ENCODE measurements around the gene SNX18.

- TF ChIP-seq EZH2 (IDR thresholded peaks at IDR 0.05): no peak
- no peak for TF ChIP-seq POLR2AphosphoS5 (IDR thresholded peaks at IDR 0.05; ENCODE audit: low read depth, low read length)
- no peak for TF ChIP-seq ZNF274 (IDR thresholded peaks at IDR 0.05; ENCODE audit: low read depth, low read length)
- TF ChIP-seq ZFX (IDR thresholded peaks at IDR 0.05): no peak
- TF ChIP-seq CTCF (IDR thresholded peaks at IDR 0.05 in 2 of 3, conservative IDR thresholded peaks at IDR 0.05 in 1 of 3; ENCODE audit: borderline replicate concordance in 1 of 3, insufficient read depth in 1 of 3, low read depth in 2 of 3, low read length in 2 of 3): no peak
Observed at GRCh38 chr5:54573812-54574489, 56.4 kb downstream of the SNX18 start.
